Mucosa of descending colon (tissue), 3 donors: ENCODE data around the gene KDM5D. TPM values are rescaled to one million over a fixed set of nuclear protein-coding genes. Genes with fewer than 3 reads are reported as not detected.

Experiments
- ATAC-seq: fragments of 200-7000 bp; cut with Tn5 transposase; one replicate; pipeline ENCODE4 v1.9.1; 2020; ENCODE audit warnings: mild to moderate bottlenecking, moderate library complexity
- DNase-seq, 3 donors: peaks; one replicate each; pipeline ENCODE4 v3.0.0-alpha.2; 2020
- H3K36me3 ChIP-seq: fragments of 200-600 bp; one replicate; pipeline ENCODE4 v1.8.0; 2021; ENCODE audit warnings: low read depth, mild to moderate bottlenecking
- H3K4me1 ChIP-seq: fragments of 200-600 bp; one replicate; pipeline ENCODE4 v1.8.0; 2021; ENCODE audit warnings: low read depth, mild to moderate bottlenecking
- H3K4me3 ChIP-seq: fragments of 200-600 bp; one replicate; pipeline ENCODE4 v1.8.0; 2021; ENCODE audit warnings: mild to moderate bottlenecking
- H3K9me3 ChIP-seq: fragments of 200-600 bp; one replicate; pipeline ENCODE4 v1.8.0; 2021; ENCODE audit warnings: mild to moderate bottlenecking
- intact Hi-C, 2 donors: fragments of 100-400 bp; cut with DNase I in 1 of 2; cut with micrococcal nuclease in 1 of 2; formaldehyde crosslinking; loops; one replicate each; pipeline versions ENCODE4 v1.11.0 to v1.11.1; 2022; cut with DNase I, micrococcal nuclease
- long read RNA-seq, 2 donors: library from polyadenylated mRNA; unstranded; transcript quantifications; one replicate each; pipeline ENCODE4 v2.0.0, GENCODE V29; 2019 to 2021
- total RNA-seq, 3 donors: library from RNA; stranded (reverse); fragmentation: NEBNext Ultra II Directional in 2 of 3; extraction: Animal tissue kit (Norgen Biotek cat#: 25700) in 2 of 3; gene quantifications; one replicate each; pipeline versions ENCODE4 v1.2.1 to v1.2.4, GENCODE V29; 2021 to 2023
- TF ChIP-seq, protein P1 (sequence below): fragments of 200-600 bp; IDR thresholded peaks from one replicate; pipeline ENCODE4 v1.8.0; 2022; ENCODE audit warnings: antibody characterized with exemption, mild to moderate bottlenecking
- donor health status: DM: no; HTN: no; CAD: no; lungs with moderate emphysema.
- donor health status: DM: no; HTN: no; CAD: no.
- donor health status: DM: no; HTN: yes; CAD: no.

KDM5D gene
- 10 to 100 TPM in 2 of 3 donors, not detected in 1; 61.5 to 93.3 TPM for total RNA-seq
- long read RNA-seq, donor 1, full-length matches to known transcripts: 4 of 30 reads
- long read RNA-seq, donor 1, partial matches to known transcripts: 12 of 30 reads
- long read RNA-seq, donor 1, other reads (novel, unspliced or antisense): 14 of 30 reads
- long read RNA-seq, donor 2: 0 reads

DNA sequence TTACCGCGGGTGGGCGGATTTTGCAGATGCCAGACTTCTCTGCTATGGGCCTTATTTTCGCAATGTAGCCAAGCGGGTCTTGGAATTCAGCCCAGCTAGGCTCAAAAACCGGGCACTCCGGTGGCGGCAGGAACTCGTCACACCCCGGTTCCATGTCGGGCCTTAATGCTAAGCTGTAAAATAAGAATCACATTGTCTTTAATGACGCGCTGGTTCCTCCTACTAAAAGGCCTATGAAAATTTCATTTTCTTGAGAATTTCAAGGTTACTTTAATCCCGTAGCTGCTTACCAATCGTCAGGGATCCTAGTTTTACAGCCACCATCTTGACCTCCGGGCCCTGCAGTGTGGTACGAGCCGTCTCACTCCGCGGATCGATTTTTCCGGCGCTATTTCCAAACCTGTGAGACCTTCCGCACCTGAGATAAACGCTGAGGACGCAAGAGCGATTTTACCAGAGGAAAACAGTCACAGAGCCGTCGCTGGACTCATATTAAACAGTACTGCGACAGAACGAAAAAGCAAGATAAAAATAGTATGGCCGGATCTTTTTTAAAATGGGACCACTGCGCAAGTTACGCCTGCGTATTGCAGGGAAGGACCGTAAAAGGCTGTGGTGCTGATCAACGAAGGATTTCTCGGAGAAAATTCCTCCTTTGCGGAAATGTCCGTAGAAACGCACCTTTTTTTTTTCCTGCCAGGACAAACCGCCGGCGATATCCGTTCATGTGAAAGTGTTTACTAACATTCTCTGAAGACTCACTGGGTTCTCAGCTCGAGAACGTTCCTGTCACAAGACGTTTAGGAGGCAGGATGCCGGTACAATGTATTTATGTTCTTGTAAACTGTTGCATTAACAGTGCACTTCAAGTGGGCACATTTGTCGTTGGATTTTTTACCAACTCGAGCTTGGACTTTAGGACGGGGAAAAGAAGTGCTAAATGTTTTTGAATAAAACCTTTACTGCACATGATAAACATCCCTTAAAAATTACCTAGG, at the start of gene KDM5D:
Gene KDM5D (minus strand): TSS at position 346 of the 998 bp plus-strand sequence. CDS start 192 bp downstream, at position 154.
- intact Hi-C loops: no loop called here
- ATAC-seq: no peak
- peak within 1 kb of the TSS; percentile 19 for H3K4me3 ChIP-seq
- H3K9me3 ChIP-seq: no peaks in the 10 kb centered on the region
- TF ChIP-seq, protein P1, sequence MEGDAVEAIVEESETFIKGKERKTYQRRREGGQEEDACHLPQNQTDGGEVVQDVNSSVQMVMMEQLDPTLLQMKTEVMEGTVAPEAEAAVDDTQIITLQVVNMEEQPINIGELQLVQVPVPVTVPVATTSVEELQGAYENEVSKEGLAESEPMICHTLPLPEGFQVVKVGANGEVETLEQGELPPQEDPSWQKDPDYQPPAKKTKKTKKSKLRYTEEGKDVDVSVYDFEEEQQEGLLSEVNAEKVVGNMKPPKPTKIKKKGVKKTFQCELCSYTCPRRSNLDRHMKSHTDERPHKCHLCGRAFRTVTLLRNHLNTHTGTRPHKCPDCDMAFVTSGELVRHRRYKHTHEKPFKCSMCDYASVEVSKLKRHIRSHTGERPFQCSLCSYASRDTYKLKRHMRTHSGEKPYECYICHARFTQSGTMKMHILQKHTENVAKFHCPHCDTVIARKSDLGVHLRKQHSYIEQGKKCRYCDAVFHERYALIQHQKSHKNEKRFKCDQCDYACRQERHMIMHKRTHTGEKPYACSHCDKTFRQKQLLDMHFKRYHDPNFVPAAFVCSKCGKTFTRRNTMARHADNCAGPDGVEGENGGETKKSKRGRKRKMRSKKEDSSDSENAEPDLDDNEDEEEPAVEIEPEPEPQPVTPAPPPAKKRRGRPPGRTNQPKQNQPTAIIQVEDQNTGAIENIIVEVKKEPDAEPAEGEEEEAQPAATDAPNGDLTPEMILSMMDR: no peak
- no peaks in the 10 kb centered on the region for H3K36me3 ChIP-seq
- peak in 2 of 3 donors; percentile 73 to 79 for DNase-seq
- peaks cover 6% of the 10 kb centered on the region for H3K4me1 ChIP-seq

DNA sequence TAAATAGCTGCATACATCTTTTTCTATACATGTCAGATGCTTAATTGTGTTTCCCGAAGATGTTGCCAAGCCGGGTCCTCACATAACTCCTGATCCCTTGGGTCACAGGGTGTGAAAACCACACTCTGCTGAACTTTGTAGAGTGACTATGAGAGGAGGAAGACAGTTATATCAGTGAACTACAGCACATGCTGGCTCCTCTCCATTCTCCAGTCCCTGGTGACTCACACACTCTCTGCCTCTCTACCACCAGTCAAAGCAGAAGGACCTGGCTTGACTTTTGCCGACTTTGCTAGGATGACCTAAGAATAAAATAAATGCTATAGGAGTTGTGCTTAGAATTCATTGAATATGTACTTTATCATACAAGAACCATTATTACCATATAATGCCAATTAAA, 23.8 kb upstream of the KDM5D start:
- DNase-seq: no peak
- TF ChIP-seq, protein P1: no peak
- no peak for ATAC-seq
- Histone ChIP-seq H3K9me3 (no peaks in the 10 kb centered on the region), H3K4me3 (no peak overlapping the region), H3K36me3 (no peaks in the 10 kb centered on the region), H3K4me1 (no peaks in the 10 kb centered on the region)
- intact Hi-C loops: no loop called here

DNA sequence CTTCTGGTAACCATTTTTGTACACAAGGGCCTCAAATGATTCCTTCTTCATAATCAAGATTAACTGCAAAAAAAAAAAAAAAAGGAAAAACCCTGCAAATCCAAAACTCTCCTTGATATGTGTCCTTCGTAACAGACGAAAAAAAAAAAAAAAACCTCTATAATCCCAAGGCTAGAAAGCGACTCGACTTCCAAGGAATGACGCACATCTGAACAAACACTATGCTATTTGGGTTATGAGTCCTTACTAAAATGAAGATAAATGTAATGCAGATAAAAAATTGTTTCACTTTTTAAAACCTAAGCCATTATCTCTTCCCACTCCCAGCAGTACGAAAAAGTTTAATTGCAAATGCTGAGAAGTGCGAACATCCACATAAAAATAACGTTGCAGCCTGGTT, 1.2 kb downstream of the KDM5D start:
- no peak for DNase-seq
- TF ChIP-seq, protein P1: no peak
- peaks cover 6% of the 10 kb centered on the region for H3K4me1 ChIP-seq
- no peak for ATAC-seq
- H3K4me3 ChIP-seq: no peak overlapping the region
- no peaks in the 10 kb centered on the region for H3K9me3 ChIP-seq
- no peaks in the 10 kb centered on the region for H3K36me3 ChIP-seq
- intact Hi-C loops: no loop called here

DNA sequence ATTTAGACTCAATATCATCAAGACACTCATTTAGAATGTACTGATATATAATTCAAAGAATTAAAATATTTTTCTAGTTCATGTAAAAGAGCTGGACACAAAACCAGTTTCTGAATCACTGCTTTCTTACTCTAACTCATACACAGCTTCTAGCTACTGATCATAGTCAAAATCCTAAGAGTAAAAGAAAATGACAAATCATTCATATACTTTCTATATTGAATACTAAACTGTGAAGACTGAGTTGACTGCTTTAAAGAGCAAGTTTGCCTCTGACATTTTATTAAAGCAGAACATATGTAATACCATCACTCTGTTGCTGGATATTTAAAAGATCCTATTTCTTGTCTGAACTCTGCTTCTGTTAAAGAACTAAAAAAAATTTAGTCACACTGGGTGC, 2.4 kb downstream of the KDM5D start:
- no peak overlapping the region for H3K4me3 ChIP-seq
- DNase-seq (no peak), ATAC-seq (no peak)
- peaks cover 6% of the 10 kb centered on the region for H3K4me1 ChIP-seq
- no peaks in the 10 kb centered on the region for H3K9me3 ChIP-seq
- intact Hi-C loops: no loop called here
- H3K36me3 ChIP-seq: no peaks in the 10 kb centered on the region
- TF ChIP-seq, protein P1: no peak

DNA sequence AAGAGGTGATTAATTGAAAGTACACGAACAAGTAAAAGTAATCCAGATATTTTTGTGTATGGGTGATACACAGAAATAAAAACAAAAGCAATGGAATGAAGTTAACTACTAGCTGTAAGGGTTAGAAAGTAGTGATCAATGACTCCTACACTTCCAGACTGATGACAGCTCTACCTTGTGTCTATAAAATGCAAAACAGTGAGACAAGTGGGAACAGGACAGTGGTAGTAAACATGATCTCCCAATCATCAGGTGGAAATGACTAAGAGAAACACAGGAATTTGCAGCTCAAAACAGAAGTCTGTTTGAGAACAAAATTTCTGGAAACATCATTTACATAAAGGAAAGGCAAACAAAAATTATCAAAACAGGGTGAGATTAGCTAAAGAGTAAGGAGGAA, 10.1 kb downstream of the KDM5D start:
- no peaks in the 10 kb centered on the region for H3K36me3 ChIP-seq
- intact Hi-C loops: no loop called here
- H3K9me3 ChIP-seq: no peaks in the 10 kb centered on the region
- H3K4me1 ChIP-seq: no peaks in the 10 kb centered on the region
- TF ChIP-seq, protein P1: no peak
- no peak overlapping the region for H3K4me3 ChIP-seq
- ATAC-seq (no peak), DNase-seq (no peak)
